ENCODE results near the gene TTC9. TPM values are rescaled to one million over a fixed set of nuclear protein-coding genes. Genes with fewer than 3 reads are reported as not detected.

Gene TTC9
- total and polyA plus RNA-seq, 9 of the 15 experiments (the other 6 are each of a cell fraction or from before 2014, with no cell fraction given) = 0.07 TPM; not detected in 8

- TF ChIP-seq CEBPZ (IDR thresholded peaks at IDR 0.05; ENCODE audit: borderline replicate concordance, low read depth, low read length) (no peak), MTA3 (IDR thresholded peaks at IDR 0.05; ENCODE audit: borderline replicate concordance) (no peak), ZBTB11 (CRISPR knock-in tag; IDR thresholded peaks at IDR 0.05) (0 out of 6 replicates have a peak, but pooled peaks of 1 of the 3 experiments have one; percentile 30), CTBP1 (IDR thresholded peaks at IDR 0.05; ENCODE audit: borderline replicate concordance) (no peak), STAG1 (CRISPR knock-in tag; IDR thresholded peaks at IDR 0.05; ENCODE audit: borderline replicate concordance) (no peak), SETDB1 (IDR thresholded peaks at IDR 0.05; ENCODE audit: low read length) (no peak), SP1 (CRISPR knock-in tag; IDR thresholded peaks at IDR 0.05) (no peak), MLLT1 (IDR thresholded peaks at IDR 0.05) (peak in 1 of 2 experiments; percentile 87; a peak in 2 of 4 replicates), CLOCK (CRISPR knock-in tag; IDR thresholded peaks at IDR 0.05; ENCODE audit: borderline replicate concordance) (no peak), SNRNP70 (optimal IDR thresholded peaks at IDR 0.05; ENCODE audit: low read depth, low read length) (no peak), BRF2 (IDR thresholded peaks at IDR 0.05; ENCODE audit: borderline replicate concordance, insufficient read depth, insufficient read length) (no peak)
Observed at GRCh38 chr14:70600382-70601157, 41.1 kb upstream of the TTC9 start, which contains the start of gene MED6 (continued).
